Fibroblast of the aortic adventitia (primary cell): ENCODE results near the gene COL12A1. TPM values are rescaled to one million over a fixed set of nuclear protein-coding genes. Genes with fewer than 3 reads are reported as not detected.

Source experiments
- DNase-seq: peaks from one replicate; pipeline ENCODE4 v3.0.0-alpha.2; 2010; ENCODE audit warnings: low read depth
- H3K4me3 ChIP-seq: 2 replicates; pipeline ENCODE4 v1.5.1; 2011; ENCODE audit warnings: low read depth, mild to moderate bottlenecking, control low read depth, low read length, moderate library complexity
- total RNA-seq: library from RNA; depleted of rRNA; stranded (reverse); fragments of >200 nt; gene quantifications from 2 replicates; pipeline ENCODE4 v1.2.3, GENCODE V29; 2012; ENCODE audit warnings: low replicate concordance
- TF ChIP-seq, protein P1 (sequence below): IDR thresholded peaks from 2 replicates; pipeline ENCODE4 v1.5.1; 2011; ENCODE audit warnings: mild to moderate bottlenecking, low read length, control low read depth, inconsistent platforms; ENCODE audit not compliant: insufficient read depth

The COL12A1 gene
- total RNA-seq, 1 donor: 139 TPM

DNA sequence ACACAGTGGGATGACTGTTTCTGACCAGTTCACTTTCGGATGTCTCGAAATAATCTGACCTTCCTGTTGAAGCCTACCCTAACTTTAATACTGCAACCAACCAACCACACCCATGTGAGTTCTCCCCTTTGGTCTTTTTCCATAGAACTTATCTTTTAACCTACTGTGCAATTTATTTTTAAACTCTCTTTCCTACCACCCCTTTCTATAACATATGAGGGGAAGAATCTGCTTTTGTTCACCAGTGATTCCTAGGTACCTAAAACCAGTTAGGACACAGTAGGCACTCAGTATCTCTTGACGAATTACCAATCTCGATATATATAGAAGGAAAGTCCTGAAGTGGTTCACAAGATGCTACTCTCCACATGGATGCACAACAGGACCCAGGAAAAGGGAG is 30.8 kb upstream of the COL12A1 start:
- TF ChIP-seq, protein P1, sequence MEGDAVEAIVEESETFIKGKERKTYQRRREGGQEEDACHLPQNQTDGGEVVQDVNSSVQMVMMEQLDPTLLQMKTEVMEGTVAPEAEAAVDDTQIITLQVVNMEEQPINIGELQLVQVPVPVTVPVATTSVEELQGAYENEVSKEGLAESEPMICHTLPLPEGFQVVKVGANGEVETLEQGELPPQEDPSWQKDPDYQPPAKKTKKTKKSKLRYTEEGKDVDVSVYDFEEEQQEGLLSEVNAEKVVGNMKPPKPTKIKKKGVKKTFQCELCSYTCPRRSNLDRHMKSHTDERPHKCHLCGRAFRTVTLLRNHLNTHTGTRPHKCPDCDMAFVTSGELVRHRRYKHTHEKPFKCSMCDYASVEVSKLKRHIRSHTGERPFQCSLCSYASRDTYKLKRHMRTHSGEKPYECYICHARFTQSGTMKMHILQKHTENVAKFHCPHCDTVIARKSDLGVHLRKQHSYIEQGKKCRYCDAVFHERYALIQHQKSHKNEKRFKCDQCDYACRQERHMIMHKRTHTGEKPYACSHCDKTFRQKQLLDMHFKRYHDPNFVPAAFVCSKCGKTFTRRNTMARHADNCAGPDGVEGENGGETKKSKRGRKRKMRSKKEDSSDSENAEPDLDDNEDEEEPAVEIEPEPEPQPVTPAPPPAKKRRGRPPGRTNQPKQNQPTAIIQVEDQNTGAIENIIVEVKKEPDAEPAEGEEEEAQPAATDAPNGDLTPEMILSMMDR: no peak
- no peak overlapping the region for H3K4me3 ChIP-seq
- no peak for DNase-seq

DNA sequence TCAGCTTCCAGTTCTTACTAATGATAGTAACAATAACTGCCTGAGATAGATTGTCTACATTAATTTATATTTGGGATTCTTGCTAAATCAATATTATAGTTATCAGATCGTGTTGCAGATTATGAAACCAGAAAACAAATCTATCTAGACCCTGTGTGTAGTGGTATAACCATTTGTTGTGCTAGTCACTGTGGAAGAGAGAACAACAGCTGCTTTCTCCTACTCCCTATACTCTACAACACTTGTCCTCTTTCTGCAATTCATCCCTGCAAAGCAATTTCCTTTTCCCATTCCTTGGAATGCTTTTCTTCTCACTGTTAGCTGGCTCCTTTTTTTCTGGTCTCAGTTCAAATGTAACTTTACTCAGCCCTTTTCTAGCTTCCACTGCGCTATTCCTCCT is 29.4 kb upstream of the COL12A1 start:
- H3K4me3 ChIP-seq: no peak overlapping the region
- TF ChIP-seq, protein P1: no peak
- DNase-seq: no peak

DNA sequence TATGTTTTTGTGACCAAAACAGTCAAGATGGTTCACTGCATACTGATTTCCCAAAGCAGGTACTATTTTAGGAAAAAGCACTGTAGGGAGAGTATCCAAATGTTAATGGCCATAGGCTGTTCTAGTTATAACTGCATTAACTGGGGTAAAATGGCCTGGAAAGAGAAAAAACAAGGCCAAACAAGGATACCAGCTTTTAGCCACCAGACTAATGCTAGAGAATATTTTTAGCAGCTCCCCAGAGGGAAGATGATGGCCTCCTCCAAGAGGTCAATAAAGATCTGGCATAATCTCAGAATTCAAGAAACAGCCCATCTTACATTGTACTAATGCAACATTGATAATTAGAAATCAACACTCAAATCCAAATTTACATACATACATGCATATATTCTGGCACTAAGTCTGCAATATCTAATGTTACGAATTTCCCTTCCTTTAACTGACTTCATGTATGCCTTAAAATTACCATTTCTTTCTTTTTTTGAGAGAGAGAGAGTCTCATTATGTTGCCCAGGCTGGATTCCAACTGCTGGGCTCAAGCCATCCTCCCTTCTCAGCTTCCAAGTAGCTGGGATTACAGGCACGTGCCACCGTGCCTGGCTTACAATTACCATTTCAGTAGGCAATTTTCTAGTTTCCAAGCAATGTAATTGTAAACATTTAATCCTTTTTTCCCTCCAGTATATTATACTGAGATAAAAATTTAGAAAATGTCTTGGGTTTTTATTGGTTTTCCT is 28.4 kb upstream of the COL12A1 start:
- TF ChIP-seq, protein P1: no peak
- DNase-seq: peak; percentile 22
- H3K4me3 ChIP-seq: no peak overlapping the region

DNA sequence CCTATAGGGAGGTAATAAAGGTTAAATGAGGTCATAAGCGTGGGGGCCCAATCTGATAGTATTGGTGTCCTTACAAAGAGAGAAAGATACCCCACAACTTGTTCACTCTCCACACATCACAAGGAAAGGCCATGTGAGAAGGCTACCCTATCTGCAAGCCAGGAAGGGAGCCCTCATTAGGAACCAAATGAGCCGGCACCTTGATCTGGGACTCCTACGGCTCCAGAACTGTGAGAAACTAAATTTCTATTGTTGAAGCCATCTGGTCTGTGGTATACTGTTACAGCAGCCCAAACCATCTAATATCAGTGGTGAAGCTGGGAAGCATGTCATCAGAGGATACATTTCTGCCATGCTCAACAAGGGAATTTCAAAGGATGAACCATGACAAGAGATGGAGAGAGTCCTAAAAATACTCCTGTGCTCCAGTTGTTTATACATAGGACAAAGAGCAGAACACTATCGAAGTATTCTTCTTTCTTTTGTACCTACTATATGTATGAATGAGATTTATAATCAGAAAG is 27.3 kb upstream of the COL12A1 start:
- TF ChIP-seq, protein P1: no peak
- no peak overlapping the region for H3K4me3 ChIP-seq
- no peak for DNase-seq

DNA sequence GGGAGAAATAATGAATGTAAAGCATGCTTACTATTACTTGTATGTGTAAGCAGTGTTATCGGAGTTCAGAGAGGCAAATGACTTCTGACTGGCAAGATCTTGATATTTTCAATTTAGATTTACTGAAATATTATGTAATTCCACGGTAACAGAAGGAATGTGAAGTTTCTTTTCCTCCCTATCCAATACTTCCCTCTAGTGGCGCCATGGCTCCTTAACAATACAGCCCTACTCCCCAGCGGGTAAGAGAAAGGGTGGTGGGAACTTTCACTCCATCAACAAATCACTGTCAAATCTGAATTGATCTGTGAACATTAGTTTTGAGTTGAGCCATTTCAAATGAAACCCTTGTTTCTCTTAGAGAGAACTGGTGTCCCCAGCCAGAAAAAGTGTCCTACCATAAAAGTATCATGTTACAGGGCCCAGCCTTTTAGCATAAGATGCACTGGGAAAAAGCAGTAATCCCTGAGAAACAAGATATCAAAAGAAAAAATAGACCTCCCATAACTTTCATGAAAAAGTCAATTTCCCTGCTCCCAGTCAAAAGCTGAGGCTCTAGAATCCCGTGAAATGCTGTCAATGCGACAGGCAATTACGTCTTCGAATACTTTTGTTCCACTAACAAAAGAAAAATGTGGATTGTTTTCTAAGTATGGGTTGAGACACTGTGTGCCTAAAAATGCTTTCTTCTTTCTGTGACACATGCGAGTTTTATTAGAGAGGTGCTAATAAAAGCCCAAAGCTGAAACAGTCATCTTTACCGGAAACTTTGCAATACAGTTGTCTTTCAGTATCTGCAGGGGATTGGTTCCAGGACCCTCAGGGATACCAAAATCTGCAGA is 24.9 kb upstream of the COL12A1 start:
- TF ChIP-seq, protein P1: peak; percentile 87
- peak; percentile 78 for DNase-seq
- H3K4me3 ChIP-seq: no peak overlapping the region

DNA sequence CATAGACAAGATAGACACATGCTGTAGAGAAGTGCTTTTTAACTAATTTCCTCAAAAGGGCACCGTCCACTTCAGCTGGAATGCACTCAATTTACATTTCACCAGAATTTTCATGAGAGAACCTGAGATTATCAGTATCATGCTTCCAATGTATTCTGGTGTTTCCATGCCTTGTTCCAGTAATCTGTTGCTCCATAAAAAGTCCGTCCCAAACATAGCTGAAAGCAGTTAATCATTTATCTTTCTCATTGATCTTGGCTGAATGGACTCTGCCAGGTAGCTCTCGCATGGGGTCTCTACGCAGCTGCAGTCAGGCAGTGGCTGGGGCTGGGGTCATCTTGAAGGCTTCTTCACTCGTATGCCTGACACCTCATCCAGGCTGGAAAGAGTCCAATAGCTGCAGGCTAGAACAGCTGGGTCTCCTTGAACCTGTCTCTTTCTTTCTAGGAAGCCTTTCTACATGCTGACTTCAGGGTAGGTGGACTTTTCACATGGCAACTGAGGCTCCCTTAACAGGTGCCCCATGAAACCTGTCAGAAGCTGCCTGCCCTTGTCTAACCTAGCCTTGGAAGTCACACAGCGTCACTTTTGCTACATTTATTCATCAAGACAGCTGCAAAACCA is 18.6 kb upstream of the COL12A1 start:
- no peak overlapping the region for H3K4me3 ChIP-seq
- TF ChIP-seq, protein P1: no peak
- no peak for DNase-seq
